H1 (cell line): ENCODE measurements around the gene CTDP1.

ENCODE experiments used
- BACH1 ChIP-seq: IDR thresholded peaks from 2 replicates; pipeline ENCODE4 v1.6.1; 2012; ENCODE audit warnings: low read length, improper control_type of control experiment
- CHD2 ChIP-seq: IDR thresholded peaks from 2 replicates; pipeline ENCODE4 v1.6.1; 2012; ENCODE audit warnings: low read length, improper control_type of control experiment
- CTCF ChIP-seq, 3 experiments: IDR thresholded peaks; 1 replicate in 2 of 3; 2 replicates in 1 of 3; pipeline versions ENCODE4 v1.5.1 to v1.6.1; 2011; ENCODE audit warnings: low read length in 3 of 3, mild to moderate bottlenecking in 3 of 3, inconsistent platforms in 2 of 3, low read depth in 1 of 3, moderate library complexity in 1 of 3; ENCODE audit not compliant: insufficient read depth in 1 of 3; ENCODE audit errors: control extremely low read depth in 1 of 3
- EP300 ChIP-seq, 2 experiments: IDR thresholded peaks; 1 replicate in 1 of 2; 2 replicates in 1 of 2; pipeline ENCODE4 v1.6.1; 2011 to 2012; ENCODE audit warnings: low read depth in 2 of 2, low read length in 2 of 2, mild to moderate bottlenecking in 2 of 2, borderline replicate concordance in 1 of 2, inconsistent platforms in 1 of 2, moderate library complexity in 1 of 2
- EZH2 ChIP-seq: fragments of 200-600 bp; sonication (generic); IDR thresholded peaks from 2 replicates; pipeline ENCODE4 v1.7.1; 2012; ENCODE audit warnings: low read depth, mild to moderate bottlenecking, moderate library complexity, low read length, inconsistent platforms; ENCODE audit not compliant: severe bottlenecking
- GABPA ChIP-seq: IDR thresholded peaks from 2 replicates; pipeline ENCODE4 v1.6.1; 2011; ENCODE audit warnings: mild to moderate bottlenecking, low read length, moderate library complexity, borderline replicate concordance; ENCODE audit not compliant: insufficient read depth
- HDAC6 ChIP-seq: IDR thresholded peaks from one replicate; pipeline ENCODE4 v1.7.1; 2012; ENCODE audit warnings: low read depth, mild to moderate bottlenecking, inconsistent platforms, low read length, moderate library complexity
- MAX ChIP-seq: IDR thresholded peaks from 2 replicates; pipeline ENCODE4 v1.6.1; 2012; ENCODE audit warnings: inconsistent platforms
- POLR2A ChIP-seq, 2 experiments: IDR thresholded peaks; 1 replicate in 1 of 2; 2 replicates in 1 of 2; pipeline ENCODE4 v1.6.1; 2011; ENCODE audit warnings: low read depth in 2 of 2, low read length in 2 of 2, mild to moderate bottlenecking in 2 of 2; ENCODE audit errors: control extremely low read depth in 1 of 2
- POLR2AphosphoS5 ChIP-seq: IDR thresholded peaks from 2 replicates; pipeline ENCODE4 v1.6.1; 2011; ENCODE audit warnings: low read depth, low read length
- RNF2 ChIP-seq: fragments of 200-900, 300-1000 bp; sonication (generic); IDR thresholded peaks from 2 replicates; pipeline ENCODE4 v1.7.1; 2016; ENCODE audit warnings: borderline replicate concordance, low read depth, mild to moderate bottlenecking, antibody characterized with exemption, low read length; ENCODE audit not compliant: poor library complexity, severe bottlenecking; ENCODE audit errors: missing control alignments
- TCF12 ChIP-seq: IDR thresholded peaks from 2 replicates; pipeline ENCODE4 v1.6.1; 2011; ENCODE audit warnings: low read depth, mild to moderate bottlenecking, low read length

- TF ChIP-seq CTCF (IDR thresholded peaks at IDR 0.05; ENCODE audit: control extremely low read depth in 1 of 3, insufficient read depth in 1 of 3, low read depth in 1 of 3, low read length in 3 of 3) = no peak
- TF ChIP-seq RNF2 = no peak
- no peak for TF ChIP-seq POLR2AphosphoS5
- no peak for TF ChIP-seq BACH1
- no peak for TF ChIP-seq POLR2A (IDR thresholded peaks at IDR 0.05; ENCODE audit: control extremely low read depth in 1 of 2, low read depth in 2 of 2, low read length in 2 of 2)
- TF ChIP-seq MAX = no peak
- no peak for TF ChIP-seq TCF12
- no peak for TF ChIP-seq EP300 (IDR thresholded peaks at IDR 0.05; ENCODE audit: borderline replicate concordance in 1 of 2, low read depth in 2 of 2, low read length in 2 of 2)
- TF ChIP-seq HDAC6 = no peak
- TF ChIP-seq EZH2 = no peak
- TF ChIP-seq CHD2 = no peak
- TF ChIP-seq GABPA = no peak
Measured at GRCh38 chr18:79787527-79787864, 107.9 kb downstream of the CTDP1 start.
